CD4-positive, alpha-beta T cell treated with Interleukin-17A for 1 hour (primary cell): ENCODE measurements around the gene MAP4.
"Not testable (repeated sequence)": the region's sequence is repeated elsewhere in the genome, so short reads cannot be mapped to it uniquely, and the experiment has no call there.

Experiments
- DNase-seq: peaks from one replicate; pipeline ENCODE4 v3.0.0-alpha.2; 2020

Gene MAP4

GRCh38 chr3:47892286-47893040, 123.8 kb downstream of the MAP4 start:
- no peak for DNase-seq

GRCh38 chr3:47891613-47892005, 124.6 kb downstream of the MAP4 start:
- DNase-seq = no peak

- no peak for DNase-seq
Measured at GRCh38 chr3:47890828-47891612, 125.2 kb downstream of the MAP4 start.

GRCh38 chr3:47890126-47890827, 125.9 kb downstream of the MAP4 start:
- DNase-seq = no peak

GRCh38 chr3:47888986-47889757, 127.0 kb downstream of the MAP4 start:
- DNase-seq = no peak

- DNase-seq = not testable (repeated sequence)
Measured at GRCh38 chr3:47887991-47888390, 128.2 kb downstream of the MAP4 start.

- DNase-seq = no peak
Measured at GRCh38 chr3:47885168-47885567, 131.0 kb downstream of the MAP4 start.

- DNase-seq = no peak
Measured at GRCh38 chr3:47884603-47885002, 131.6 kb downstream of the MAP4 start.

- DNase-seq = no peak
Measured at GRCh38 chr3:47882338-47882737, 133.9 kb downstream of the MAP4 start.

GRCh38 chr3:47877719-47878118, 138.5 kb downstream of the MAP4 start:
- DNase-seq = no peak

- DNase-seq = no peak
Measured at GRCh38 chr3:47877290-47877689, 138.9 kb downstream of the MAP4 start.

GRCh38 chr3:47874913-47875312, 141.3 kb downstream of the MAP4 start:
- DNase-seq = no peak

GRCh38 chr3:47874438-47874837, 141.8 kb downstream of the MAP4 start:
- no peak for DNase-seq

GRCh38 chr3:47872916-47873315, 143.3 kb downstream of the MAP4 start:
- no peak for DNase-seq

GRCh38 chr3:47871389-47871788, 144.8 kb downstream of the MAP4 start:
- DNase-seq = no peak

GRCh38 chr3:47870702-47871260, 145.4 kb downstream of the MAP4 start:
- DNase-seq = no peak

- DNase-seq = no peak
Measured at GRCh38 chr3:47870156-47870555, 146.1 kb downstream of the MAP4 start.

GRCh38 chr3:47868306-47868705, 147.9 kb downstream of the MAP4 start:
- DNase-seq = no peak

GRCh38 chr3:47867451-47868044, 148.7 kb downstream of the MAP4 start:
- no peak for DNase-seq

- DNase-seq = no peak
Measured at GRCh38 chr3:47865192-47865591, 151.0 kb downstream of the MAP4 start.

- DNase-seq = no peak
Measured at GRCh38 chr3:47863391-47864128, 152.7 kb downstream of the MAP4 start.
